22Rv1 (cell line): Measurements from ENCODE around the gene PTPRD.

Experiments
- H3K27ac ChIP-seq: fragments of 450-650 bp; 2 replicates; pipeline ENCODE4 v1.5.1; 2017
- ZFX ChIP-seq: fragments of 450-650 bp; IDR thresholded peaks from 2 replicates; pipeline ENCODE4 v1.6.1; 2017; ENCODE audit warnings: antibody characterized with exemption, borderline replicate concordance
- TF ChIP-seq, protein P1 (sequence below): fragments of 450-650 bp; IDR thresholded peaks from 2 replicates; pipeline ENCODE4 v1.5.1; 2017; ENCODE audit warnings: mild to moderate bottlenecking

Gene PTPRD

DNA sequence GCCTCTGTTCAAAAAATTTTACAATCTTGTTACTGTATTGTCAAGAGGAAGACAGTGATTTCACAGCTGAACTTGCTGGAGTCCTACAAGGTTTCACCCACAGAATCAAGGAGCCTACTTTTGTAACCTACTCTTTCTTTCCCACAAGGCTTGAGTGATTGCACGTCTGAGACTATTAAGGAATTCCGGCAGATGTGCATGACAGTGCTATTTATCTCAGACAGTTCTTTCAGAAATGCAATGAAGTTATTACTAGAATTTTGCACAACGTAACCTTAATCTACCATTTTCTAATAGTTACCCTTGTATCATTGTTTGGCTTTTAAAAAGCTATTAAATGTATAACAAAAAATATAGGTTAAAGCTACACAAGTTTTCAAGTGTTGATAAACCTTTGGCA, 400.1 kb downstream of the PTPRD start:
- TF ChIP-seq ZFX: no peak
- TF ChIP-seq, protein P1, sequence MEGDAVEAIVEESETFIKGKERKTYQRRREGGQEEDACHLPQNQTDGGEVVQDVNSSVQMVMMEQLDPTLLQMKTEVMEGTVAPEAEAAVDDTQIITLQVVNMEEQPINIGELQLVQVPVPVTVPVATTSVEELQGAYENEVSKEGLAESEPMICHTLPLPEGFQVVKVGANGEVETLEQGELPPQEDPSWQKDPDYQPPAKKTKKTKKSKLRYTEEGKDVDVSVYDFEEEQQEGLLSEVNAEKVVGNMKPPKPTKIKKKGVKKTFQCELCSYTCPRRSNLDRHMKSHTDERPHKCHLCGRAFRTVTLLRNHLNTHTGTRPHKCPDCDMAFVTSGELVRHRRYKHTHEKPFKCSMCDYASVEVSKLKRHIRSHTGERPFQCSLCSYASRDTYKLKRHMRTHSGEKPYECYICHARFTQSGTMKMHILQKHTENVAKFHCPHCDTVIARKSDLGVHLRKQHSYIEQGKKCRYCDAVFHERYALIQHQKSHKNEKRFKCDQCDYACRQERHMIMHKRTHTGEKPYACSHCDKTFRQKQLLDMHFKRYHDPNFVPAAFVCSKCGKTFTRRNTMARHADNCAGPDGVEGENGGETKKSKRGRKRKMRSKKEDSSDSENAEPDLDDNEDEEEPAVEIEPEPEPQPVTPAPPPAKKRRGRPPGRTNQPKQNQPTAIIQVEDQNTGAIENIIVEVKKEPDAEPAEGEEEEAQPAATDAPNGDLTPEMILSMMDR: no peak
- H3K27ac ChIP-seq: no peak overlapping the region

DNA sequence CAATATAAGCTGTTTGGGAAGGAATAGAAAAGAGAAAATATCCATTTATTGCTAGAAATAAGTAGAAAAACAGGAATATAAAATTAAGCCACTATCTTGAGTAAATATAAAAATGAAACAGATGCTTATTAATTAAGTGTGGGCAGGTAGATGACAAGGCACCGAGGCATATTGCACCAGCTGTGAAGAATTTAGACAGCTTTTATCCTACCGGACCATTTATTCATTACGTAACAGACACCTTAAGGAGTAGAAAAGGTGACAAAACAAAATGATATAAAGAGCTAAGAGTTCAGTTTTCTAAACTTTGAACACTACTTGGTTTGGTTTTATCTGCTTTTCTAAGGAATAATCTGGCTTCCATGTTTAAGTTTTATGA, 404.1 kb downstream of the PTPRD start:
- TF ChIP-seq ZFX: no peak
- TF ChIP-seq, protein P1: no peak
- no peak overlapping the region for H3K27ac ChIP-seq

DNA sequence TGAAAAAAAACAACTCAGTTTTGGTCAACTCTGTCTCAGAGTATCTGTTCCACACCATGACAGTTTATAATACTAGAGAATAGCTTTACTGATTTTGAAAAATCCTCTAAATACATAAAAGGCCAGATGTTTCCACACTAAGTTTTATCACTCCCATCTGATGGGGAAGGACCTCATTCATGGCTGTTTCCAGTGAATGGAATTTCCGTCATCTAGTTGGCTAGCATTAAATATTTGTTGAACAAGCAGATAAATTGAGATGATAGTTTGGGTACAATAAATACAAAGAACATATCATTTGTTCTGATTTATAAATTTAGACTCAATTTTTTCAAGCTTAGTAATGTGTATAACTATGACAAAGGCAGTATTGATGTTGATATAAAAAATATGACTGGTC, 408.5 kb downstream of the PTPRD start:
- no peak overlapping the region for H3K27ac ChIP-seq
- TF ChIP-seq ZFX: no peak

DNA sequence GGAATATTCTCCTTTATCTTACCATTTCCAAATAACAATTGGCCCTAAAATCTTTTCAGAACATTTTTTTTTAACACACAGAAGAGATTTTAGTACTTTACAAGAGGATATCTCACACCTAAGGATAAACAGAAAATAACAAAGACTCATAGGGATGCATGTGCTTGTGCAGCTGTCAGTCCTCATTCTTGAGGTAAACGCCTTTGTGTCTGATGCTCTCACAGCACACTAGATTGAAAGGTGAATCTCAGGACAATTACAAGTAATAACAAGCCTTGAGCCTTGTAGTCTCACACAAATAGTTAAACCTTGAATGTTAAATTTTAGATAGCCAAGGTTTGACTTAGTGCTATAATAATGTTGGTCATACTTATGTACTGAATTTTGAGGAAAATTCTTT, 439.2 kb downstream of the PTPRD start:
- no peak for TF ChIP-seq ZFX
- TF ChIP-seq, protein P1: no peak
- H3K27ac ChIP-seq: no peak overlapping the region

DNA sequence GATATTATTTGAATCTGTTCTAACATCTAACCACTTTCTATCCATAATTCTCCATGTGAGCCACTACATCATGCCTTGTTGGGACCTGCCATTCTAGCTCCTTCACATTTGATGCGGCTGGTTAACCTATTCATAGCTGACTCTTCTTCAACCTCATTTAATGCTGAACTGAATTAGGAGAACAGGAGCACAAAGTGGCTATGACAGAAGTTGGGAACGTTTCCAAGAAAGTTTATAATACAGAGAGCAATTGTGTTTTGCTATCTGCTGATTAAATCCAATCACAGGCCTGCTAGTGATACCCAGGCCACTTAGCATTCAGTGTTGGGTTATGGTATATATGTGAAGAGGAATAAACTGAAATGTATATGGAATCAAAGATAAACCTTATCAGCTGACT, 440.3 kb downstream of the PTPRD start:
- TF ChIP-seq, protein P1: no peak
- no peak for TF ChIP-seq ZFX
- no peak overlapping the region for H3K27ac ChIP-seq

DNA sequence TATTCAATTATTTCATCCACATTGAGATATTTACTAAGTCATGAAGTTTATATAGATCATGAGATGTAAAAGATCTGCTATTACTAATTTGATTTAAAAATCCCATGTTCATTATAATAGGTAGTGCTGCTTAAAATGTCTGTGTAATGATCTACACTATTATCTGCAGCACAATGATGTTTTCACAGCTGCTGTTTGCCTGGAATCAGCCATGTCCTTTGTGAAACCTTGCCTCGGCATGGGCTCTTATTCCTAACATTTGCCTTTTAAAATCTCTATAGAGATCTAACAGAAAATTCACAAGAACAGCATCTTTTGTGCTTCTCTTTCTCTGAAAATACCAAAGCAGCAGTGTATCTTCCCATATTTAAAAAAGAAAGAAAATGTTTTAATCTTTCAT, 444.6 kb downstream of the PTPRD start:
- TF ChIP-seq, protein P1: no peak
- no peak for TF ChIP-seq ZFX
- H3K27ac ChIP-seq: no peak overlapping the region

DNA sequence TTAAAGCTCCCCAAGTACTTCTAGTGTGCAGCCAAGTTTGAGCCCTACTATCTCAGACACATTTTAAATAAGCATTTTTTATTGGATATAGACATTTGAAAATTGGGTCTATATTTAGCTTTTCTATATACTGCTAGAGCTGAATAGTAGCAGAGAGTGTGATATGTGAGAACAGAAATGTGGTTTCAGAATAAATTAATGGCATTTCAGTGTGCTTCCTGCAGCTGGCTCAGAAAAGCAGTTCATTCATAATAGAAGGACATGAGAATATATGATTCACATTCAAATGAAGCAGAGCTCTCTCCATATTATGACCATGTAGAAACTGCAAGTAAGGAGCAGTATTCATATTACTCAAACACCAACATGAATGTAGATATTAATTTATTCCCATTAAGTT, 464.0 kb downstream of the PTPRD start:
- no peak for TF ChIP-seq ZFX
- TF ChIP-seq, protein P1: no peak
- H3K27ac ChIP-seq: no peak overlapping the region

DNA sequence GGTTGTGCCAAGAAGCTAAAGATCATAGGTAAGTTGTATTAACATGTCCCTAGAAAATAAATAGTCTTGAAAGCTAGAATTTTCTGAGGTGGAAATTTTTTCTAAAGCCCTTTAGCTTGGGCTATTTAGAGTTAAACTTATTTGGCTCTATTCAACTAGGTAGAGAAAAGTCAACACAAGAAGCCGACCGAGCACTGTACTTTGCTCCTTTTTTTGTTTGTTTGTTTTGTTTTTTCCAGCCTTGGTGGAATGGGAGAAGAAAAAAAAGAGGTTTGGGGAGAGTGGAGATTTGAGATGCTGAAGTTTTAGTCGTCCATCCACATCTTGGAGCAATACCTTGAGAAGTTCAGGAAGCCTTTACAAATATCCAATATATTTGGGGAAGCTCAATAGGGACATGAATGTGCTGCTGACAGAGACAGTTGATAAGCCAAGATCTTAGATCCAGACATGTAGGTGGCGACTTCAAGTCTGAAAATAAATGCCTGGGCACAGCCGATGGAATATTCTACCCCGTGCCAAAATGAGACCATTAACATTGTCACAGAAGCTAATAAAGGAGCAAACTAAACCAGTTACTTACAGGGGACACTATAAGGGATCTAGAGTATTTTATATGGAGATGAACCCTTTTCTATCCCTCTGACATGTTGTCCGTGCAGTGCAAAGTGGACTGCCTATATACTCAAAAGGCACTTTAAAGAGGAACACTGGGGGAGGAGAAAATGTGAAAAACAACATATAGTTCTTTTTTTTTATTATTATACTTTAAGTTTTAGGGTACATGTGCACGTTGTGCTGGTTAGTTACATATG, 466.1 kb downstream of the PTPRD start:
- H3K27ac ChIP-seq: peak overlapping the region; percentile 91
- TF ChIP-seq ZFX: no peak
- TF ChIP-seq, protein P1: no peak; the same call in 1 of the 2 replicates
